SK-N-SH (cell line): ENCODE results near the gene TECPR1. TPM values are rescaled to one million over a fixed set of nuclear protein-coding genes. Genes with fewer than 3 reads are reported as not detected.

ENCODE experiments used
- CTCF ChIA-PET: fragments of 300-600, 350-600 bp; formaldehyde crosslinking; extraction: SDS; loops from one replicate; lab custom pipeline; 2021; lab: Yijun Ruan, JAX
- POLR2A ChIA-PET: fragments of 350-600 bp; sonication (Branson Sonifier 250); formaldehyde crosslinking; extraction: SDS; loops from one replicate; lab custom pipeline; 2020; ENCODE audit warnings: antibody characterized with exemption, inconsistent platforms; lab: Yijun Ruan, JAX
- DNase-seq: peaks from one replicate; pipeline ENCODE4 v3.0.0; 2012
- H2AFZ ChIP-seq: fragments of 200-600 bp; sonication (generic); 2 replicates; pipeline ENCODE4 v1.8.1; 2016; ENCODE audit warnings: antibody characterized with exemption, mild to moderate bottlenecking, low read depth
- H3F3A ChIP-seq: fragments of 200-600 bp; sonication (generic); replicated peaks from 2 replicates; pipeline ENCODE3; 2016; ENCODE audit warnings: antibody characterized with exemption, mild to moderate bottlenecking; ENCODE audit not compliant: insufficient read depth
- H3K27ac ChIP-seq, 2 experiments: fragments of 200-500 bp in 1 of 2; fragments of 200-600 bp in 1 of 2; sonication (Bioruptor generic) in 1 of 2; sonication (generic), shearing (Covaris generic) in 1 of 2; 2 replicates each; pipeline versions ENCODE4 v1.5.1 to v1.6.1; 2014 to 2016; ENCODE audit warnings: low read depth in 2 of 2, inconsistent platforms in 1 of 2, low read length in 1 of 2, mild to moderate bottlenecking in 1 of 2, mixed read lengths in 1 of 2
- H3K27me3 ChIP-seq: fragments of 200-600 bp; sonication (generic), shearing (Covaris generic); 2 replicates; pipeline ENCODE4 v1.6.1; 2016; ENCODE audit warnings: mixed run types; ENCODE audit not compliant: insufficient read depth
- H3K36me3 ChIP-seq, 2 experiments: fragments of 200-500 bp in 1 of 2; fragments of 200-600 bp in 1 of 2; sonication (Bioruptor generic) in 1 of 2; sonication (generic) in 1 of 2; replicated peaks in 1 of 2; 2 replicates each; pipeline versions ENCODE3 to v1.5.1; 2014 to 2016; ENCODE audit warnings: low read length in 1 of 2, mild to moderate bottlenecking in 1 of 2; ENCODE audit not compliant: insufficient read depth in 2 of 2, control insufficient read depth in 1 of 2
- H3K4me1 ChIP-seq, 2 experiments: fragments of 200-500 bp in 1 of 2; fragments of 200-600 bp in 1 of 2; sonication (Bioruptor generic) in 1 of 2; sonication (generic), shearing (Covaris generic) in 1 of 2; 2 replicates each; pipeline versions ENCODE4 v1.5.1 to v1.6.1; 2014 to 2016; ENCODE audit warnings: low read depth in 1 of 2, low read length in 1 of 2, mixed run types in 1 of 2; ENCODE audit not compliant: insufficient read depth in 2 of 2, control insufficient read depth in 1 of 2
- H3K4me2 ChIP-seq: fragments of 200-600 bp; sonication (generic), shearing (Covaris generic); 2 replicates; pipeline ENCODE4 v1.6.1; 2017; ENCODE audit warnings: mixed run types
- H3K4me3 ChIP-seq, 2 experiments: fragments of 200-500 bp in 1 of 2; fragments of 200-600 bp in 1 of 2; sonication (Bioruptor generic) in 1 of 2; sonication (generic), shearing (Covaris generic) in 1 of 2; 2 replicates each; pipeline versions ENCODE4 v1.5.1 to v1.8.1; 2014 to 2016; ENCODE audit warnings: low read depth in 2 of 2, inconsistent platforms in 1 of 2, low read length in 1 of 2, mild to moderate bottlenecking in 1 of 2, mixed read lengths in 1 of 2, moderate library complexity in 1 of 2
- H3K79me2 ChIP-seq: fragments of 200-600 bp; sonication (generic); 2 replicates; pipeline ENCODE4 v1.8.1; 2017; ENCODE audit warnings: mild to moderate bottlenecking; ENCODE audit not compliant: insufficient read depth
- H3K9ac ChIP-seq: fragments of 200-600 bp; sonication (generic); 2 replicates; pipeline ENCODE4 v1.6.1; 2017; ENCODE audit warnings: mixed run types
- H3K9me2 ChIP-seq: fragments of 200-600 bp; sonication (generic); 2 replicates; pipeline ENCODE4 v1.6.1; 2017; ENCODE audit warnings: mixed run types
- H3K9me3 ChIP-seq: fragments of 200-600 bp; sonication (generic); 2 replicates; pipeline ENCODE4 v1.6.1; 2017; ENCODE audit warnings: mixed run types, mild to moderate bottlenecking, moderate library complexity
- H4K20me1 ChIP-seq: fragments of 200-600 bp; sonication (generic); 2 replicates; pipeline ENCODE4 v1.6.1; 2017; ENCODE audit warnings: mild to moderate bottlenecking, mixed run types; ENCODE audit not compliant: insufficient read depth
- CTCF ChIP-seq: fragments of 200-600 bp; sonication (generic); IDR thresholded peaks from 2 replicates; pipeline ENCODE4 v1.6.1; 2017; ENCODE audit warnings: antibody characterized with exemption, mild to moderate bottlenecking, moderate library complexity
- EZH2phosphoT487 ChIP-seq: fragments of 200-600 bp; sonication (generic); IDR thresholded peaks from 2 replicates; pipeline ENCODE4 v1.6.1; 2017; ENCODE audit warnings: low read depth, mixed run types, mild to moderate bottlenecking, antibody characterized with exemption, moderate library complexity, borderline replicate concordance
- FOSL2 ChIP-seq: IDR thresholded peaks from 2 replicates; pipeline ENCODE4 v1.4.0; 2012; ENCODE audit warnings: low read depth, mild to moderate bottlenecking, moderate library complexity, borderline replicate concordance
- FOXM1 ChIP-seq: IDR thresholded peaks from 2 replicates; pipeline ENCODE4 v1.4.0; 2012; ENCODE audit warnings: low read depth, mild to moderate bottlenecking
- GABPA ChIP-seq: IDR thresholded peaks from 2 replicates; pipeline ENCODE4 v1.4.0; 2012; ENCODE audit warnings: low read depth, mild to moderate bottlenecking
- GATA2 ChIP-seq: sonication (generic); formaldehyde crosslinking; IDR thresholded peaks from 2 replicates; pipeline ENCODE4 v1.5.0; 2020; ENCODE audit warnings: mild to moderate bottlenecking, missing genetic modification reagents
- IRF3 ChIP-seq: fragments of 150-350 bp; IDR thresholded peaks from 2 replicates; pipeline ENCODE4 v1.6.1; 2016; ENCODE audit warnings: mild to moderate bottlenecking, low read depth, low read length
- MAX ChIP-seq: IDR thresholded peaks from 2 replicates; pipeline ENCODE4 v1.4.0; 2012; ENCODE audit warnings: low read depth
- MEF2A ChIP-seq: IDR thresholded peaks from 2 replicates; pipeline ENCODE4 v1.4.0; 2012; ENCODE audit warnings: low read depth, borderline replicate concordance
- MXI1 ChIP-seq: IDR thresholded peaks from 2 replicates; pipeline ENCODE4 v1.6.1; 2012; ENCODE audit warnings: mild to moderate bottlenecking, low read depth, low read length, improper control_type of control experiment
- NFIC ChIP-seq: IDR thresholded peaks from 2 replicates; pipeline ENCODE4 v1.4.0; 2012; ENCODE audit warnings: borderline replicate concordance
- RAD21 ChIP-seq: IDR thresholded peaks from 2 replicates; pipeline ENCODE4 v1.6.1; 2012; ENCODE audit warnings: mild to moderate bottlenecking, low read length
- SIN3A ChIP-seq: IDR thresholded peaks from 2 replicates; pipeline ENCODE4 v1.6.1; 2012; ENCODE audit warnings: low read depth, mild to moderate bottlenecking, low read length, moderate library complexity, borderline replicate concordance
- TCF12 ChIP-seq: IDR thresholded peaks from 2 replicates; pipeline ENCODE4 v1.4.0; 2012
- TEAD4 ChIP-seq: IDR thresholded peaks from 2 replicates; pipeline ENCODE4 v1.4.0; 2012; ENCODE audit warnings: mild to moderate bottlenecking, borderline replicate concordance; ENCODE audit not compliant: insufficient read depth
- USF1 ChIP-seq: IDR thresholded peaks from 2 replicates; pipeline ENCODE4 v1.4.0; 2012; ENCODE audit warnings: low read depth, borderline replicate concordance
- USF2 ChIP-seq: fragments of 150-350 bp; IDR thresholded peaks from 2 replicates; pipeline ENCODE4 v1.6.1; 2017; ENCODE audit warnings: antibody characterized with exemption, low read length, low read depth, borderline replicate concordance
- YY1 ChIP-seq: IDR thresholded peaks from 2 replicates; pipeline ENCODE4 v1.4.0; 2012; ENCODE audit warnings: low read depth, mild to moderate bottlenecking
- WGBS: methylation state at CpG from one replicate; pipeline ENCODE4 v1.1.6; 2017; ENCODE audit warnings: low lambda C conversion rate; 5-methylcytosine and 5-hydroxymethylcytosine counted together
- polyA plus RNA-seq, 3 experiments: library from polyadenylated mRNA; depleted of rRNA; stranded (reverse); fragments of >200 nt; gene quantifications; 2 replicates each; pipeline ENCODE4 v1.2.3, GENCODE V29; 2012

The TECPR1 gene
- polyA plus RNA-seq, 1 of the 3 experiments (the other 2 are of a cell fraction), result 6.8 TPM

GRCh38 chr7:98295467-98296192, 43.6 kb upstream of the TECPR1 start:
- CTCF ChIA-PET, result interaction anchor here (0.7 to 11.1 kb wide), 9 partner anchors 11 to 536 kb away, joined by 3 to 108 read pairs (median 9); partner anchors contain the start of gene BAIAP2L1
- TF ChIP-seq TCF12 (no peak), TEAD4 (no peak), GABPA (no peak), MEF2A (no peak), FOSL2 (no peak), NFIC (no peak), IRF3 (no peak), MXI1 (no peak), YY1 (no peak), RAD21 (no peak), MAX (no peak), FOXM1 (no peak), USF2 (no peak), GATA2 (CRISPR knock-in tag) (no peak), CTCF (no peak), USF1 (no peak), EZH2phosphoT487 (no peak), SIN3A (no peak)
- WGBS, result 95% methylated on average over 15 of the region's 19 CpGs

More at GRCh38 chr7:98295467-98296192, 43.6 kb upstream of the TECPR1 start:
- Histone ChIP-seq H3K4me3 (no peak overlapping the region), H4K20me1 (peaks cover 39% of the 10 kb centered on the region), H3K9me2 (no peaks in the 10 kb centered on the region), H3K36me3 (peaks cover 29 to 38% of the 10 kb centered on the region in 2 experiments), H3K27me3 (no peaks in the 10 kb centered on the region), H3K4me1 (peaks cover 0 to 6% of the 10 kb centered on the region in 2 experiments; a peak in 1 of 4 replicates), H2AFZ (no peak overlapping the region), H3F3A (peaks cover 22% of the 10 kb centered on the region), H3K27ac (no peak overlapping the region), H3K79me2 (peaks cover 45% of the 10 kb centered on the region), H3K9me3 (no peaks in the 10 kb centered on the region), H3K4me2 (no peak overlapping the region), H3K9ac (no peak overlapping the region)
- POLR2A ChIA-PET, result no interaction called here
- DNase-seq, result no peak
